Activated CD4-positive, alpha-beta T cell treated with anti-CD3 and anti-CD28 coated beads for 1 hour (primary cell): ENCODE results near the gene HMCES.
"Not testable (repeated sequence)": the region's sequence is repeated elsewhere in the genome, so short reads cannot be mapped to it uniquely, and the experiment has no call there.

ENCODE experiments used
- DNase-seq: peaks from one replicate; pipeline ENCODE4 v3.0.0-alpha.2; 2020

Gene HMCES

GRCh38 chr3:129323651-129324294 is 45.1 kb downstream of the HMCES start:
- no peak for DNase-seq

GRCh38 chr3:129324855-129325254 is 46.2 kb downstream of the HMCES start:
- no peak for DNase-seq

GRCh38 chr3:129325383-129325782 is 46.7 kb downstream of the HMCES start:
- no peak for DNase-seq

GRCh38 chr3:129326138-129326537 is 47.5 kb downstream of the HMCES start:
- no peak for DNase-seq

GRCh38 chr3:129326595-129326994 is 47.9 kb downstream of the HMCES start:
- no peak for DNase-seq

- no peak for DNase-seq
Observed at GRCh38 chr3:129327510-129327909, 48.8 kb downstream of the HMCES start.

GRCh38 chr3:129329858-129330257 is 51.2 kb downstream of the HMCES start:
- DNase-seq, result no peak

GRCh38 chr3:129330409-129330808 is 51.7 kb downstream of the HMCES start:
- DNase-seq, result no peak

- DNase-seq, result no peak
Observed at GRCh38 chr3:129333891-129334290, 55.2 kb downstream of the HMCES start.

GRCh38 chr3:129336093-129336706 is 57.5 kb downstream of the HMCES start:
- no peak for DNase-seq

GRCh38 chr3:129337719-129338118 is 59.0 kb downstream of the HMCES start:
- DNase-seq, result not testable (repeated sequence)

GRCh38 chr3:129339186-129339585 is 60.5 kb downstream of the HMCES start:
- not testable (repeated sequence) for DNase-seq

- not testable (repeated sequence) for DNase-seq
Observed at GRCh38 chr3:129339833-129340232, 61.2 kb downstream of the HMCES start.

GRCh38 chr3:129341331-129342141 is 62.9 kb downstream of the HMCES start:
- no peak for DNase-seq

- DNase-seq, result peak; percentile 14
Observed at GRCh38 chr3:129343643-129344360, 65.1 kb downstream of the HMCES start.

- DNase-seq, result no peak
Observed at GRCh38 chr3:129344540-129345220, 66.0 kb downstream of the HMCES start.

GRCh38 chr3:129345281-129345680 is 66.6 kb downstream of the HMCES start:
- DNase-seq, result no peak

- DNase-seq, result no peak
Observed at GRCh38 chr3:129345971-129346370, 67.3 kb downstream of the HMCES start.

- DNase-seq, result no peak
Observed at GRCh38 chr3:129346695-129347457, 68.2 kb downstream of the HMCES start.

- no peak for DNase-seq
Observed at GRCh38 chr3:129347458-129347845, 68.8 kb downstream of the HMCES start.

GRCh38 chr3:129348734-129349133 is 70.1 kb downstream of the HMCES start:
- DNase-seq, result no peak

GRCh38 chr3:129349169-129349568 is 70.5 kb downstream of the HMCES start:
- not testable (repeated sequence) for DNase-seq
